ENCODE measurements around the gene XPA.

The XPA gene

GRCh38 chr9:97629156-97629555 lies 68.0 kb downstream of the XPA start:
- Histone ChIP-seq H3K36me3 (ENCODE audit: insufficient read depth, low read length) (peaks cover 15% of the 10 kb centered on the region; the same call in 1 of the 2 replicates), H3K4me3 (ENCODE audit: low read length, poor library complexity, severe bottlenecking) (no peak overlapping the region), H3K9me2 (replicated peaks; ENCODE audit: low read depth, low read length) (no peaks in the 10 kb centered on the region), H3F3A (ENCODE audit: low read depth) (0 out of 2 replicates have a peak, but pooled peaks cover 5% of the 10 kb centered on the region), H3K9me3 (ENCODE audit: insufficient read depth, low read depth, low read length) (no peaks in the 10 kb centered on the region), H2AFZ (ENCODE audit: low read length) (no peak overlapping the region), H3K9ac (ENCODE audit: low read depth, low read length, poor library complexity, severe bottlenecking) (peak overlapping the region; percentile 34), H3K79me2 (ENCODE audit: insufficient read depth, low read length) (peaks cover 57% of the 10 kb centered on the region), H3K4me1 (ENCODE audit: insufficient read depth, low read length, poor library complexity, severe bottlenecking) (peaks cover 28% of the 10 kb centered on the region), H4K20me1 (ENCODE audit: insufficient read depth, low read length, poor library complexity, severe bottlenecking) (peaks cover 4% of the 10 kb centered on the region), H3K4me2 (ENCODE audit: low read depth, low read length, poor library complexity, severe bottlenecking) (peak overlapping the region; percentile 96), H3K27me3 (ENCODE audit: insufficient read depth, low read length, poor library complexity, severe bottlenecking) (no peaks in the 10 kb centered on the region)
- TF ChIP-seq CTCF (conservative IDR thresholded peaks at IDR 0.05; ENCODE audit: low read length) (0 out of 2 replicates have a peak, but pooled peaks have one; percentile 19), EZH2phosphoT487 (IDR thresholded peaks at IDR 0.05; ENCODE audit: borderline replicate concordance) (no peak)

GRCh38 chr9:97628668-97629067 lies 68.5 kb downstream of the XPA start:
- H3K79me2 ChIP-seq (ENCODE audit: insufficient read depth, low read length): peaks cover 53% of the 10 kb centered on the region
- H3K9ac ChIP-seq (ENCODE audit: low read depth, low read length, poor library complexity, severe bottlenecking): no peak overlapping the region
- 0 out of 2 replicates have a peak, but pooled peaks cover under 1% of the 10 kb centered on the region for H3F3A ChIP-seq (ENCODE audit: low read depth)
- H3K4me1 ChIP-seq (ENCODE audit: insufficient read depth, low read length, poor library complexity, severe bottlenecking): peaks cover 28% of the 10 kb centered on the region
- TF ChIP-seq CTCF (conservative IDR thresholded peaks at IDR 0.05; ENCODE audit: low read length): no peak
- no peak for TF ChIP-seq EZH2phosphoT487 (IDR thresholded peaks at IDR 0.05; ENCODE audit: borderline replicate concordance)
- peaks cover 4% of the 10 kb centered on the region for H4K20me1 ChIP-seq (ENCODE audit: insufficient read depth, low read length, poor library complexity, severe bottlenecking)
- H3K9me2 ChIP-seq (replicated peaks; ENCODE audit: low read depth, low read length): no peaks in the 10 kb centered on the region
- no peak overlapping the region for H3K4me3 ChIP-seq (ENCODE audit: low read length, poor library complexity, severe bottlenecking)
- H3K36me3 ChIP-seq (ENCODE audit: insufficient read depth, low read length): peaks cover 18% of the 10 kb centered on the region; the same call in 1 of the 2 replicates
- peak overlapping the region; percentile 96 for H3K4me2 ChIP-seq (ENCODE audit: low read depth, low read length, poor library complexity, severe bottlenecking)
- H3K27me3 ChIP-seq (ENCODE audit: insufficient read depth, low read length, poor library complexity, severe bottlenecking): no peaks in the 10 kb centered on the region
- H3K9me3 ChIP-seq (ENCODE audit: insufficient read depth, low read depth, low read length): no peaks in the 10 kb centered on the region
- H2AFZ ChIP-seq (ENCODE audit: low read length): no peak overlapping the region

- no peaks in the 10 kb centered on the region for H3K9me3 ChIP-seq (ENCODE audit: insufficient read depth, low read depth, low read length)
- no peak overlapping the region for H2AFZ ChIP-seq (ENCODE audit: low read length)
- H4K20me1 ChIP-seq (ENCODE audit: insufficient read depth, low read length, poor library complexity, severe bottlenecking): peaks cover 4% of the 10 kb centered on the region
- peaks cover 18% of the 10 kb centered on the region; the same call in 1 of the 2 replicates for H3K36me3 ChIP-seq (ENCODE audit: insufficient read depth, low read length)
- H3F3A ChIP-seq (ENCODE audit: low read depth): no peaks in the 10 kb centered on the region
- TF ChIP-seq EZH2phosphoT487 (IDR thresholded peaks at IDR 0.05; ENCODE audit: borderline replicate concordance): no peak
- TF ChIP-seq CTCF (conservative IDR thresholded peaks at IDR 0.05; ENCODE audit: low read length): no peak
- no peak overlapping the region for H3K9ac ChIP-seq (ENCODE audit: low read depth, low read length, poor library complexity, severe bottlenecking)
- H3K4me2 ChIP-seq (ENCODE audit: low read depth, low read length, poor library complexity, severe bottlenecking): no peak overlapping the region
- peaks cover 51% of the 10 kb centered on the region for H3K79me2 ChIP-seq (ENCODE audit: insufficient read depth, low read length)
- no peak overlapping the region for H3K4me3 ChIP-seq (ENCODE audit: low read length, poor library complexity, severe bottlenecking)
- H3K9me2 ChIP-seq (replicated peaks; ENCODE audit: low read depth, low read length): no peaks in the 10 kb centered on the region
- peaks cover 28% of the 10 kb centered on the region for H3K4me1 ChIP-seq (ENCODE audit: insufficient read depth, low read length, poor library complexity, severe bottlenecking)
- no peaks in the 10 kb centered on the region for H3K27me3 ChIP-seq (ENCODE audit: insufficient read depth, low read length, poor library complexity, severe bottlenecking)
Measured at GRCh38 chr9:97627624-97628023, 69.5 kb downstream of the XPA start.

All from Loucy (cell line).